ENCODE results near the gene ECPAS.

ECPAS gene

DNA sequence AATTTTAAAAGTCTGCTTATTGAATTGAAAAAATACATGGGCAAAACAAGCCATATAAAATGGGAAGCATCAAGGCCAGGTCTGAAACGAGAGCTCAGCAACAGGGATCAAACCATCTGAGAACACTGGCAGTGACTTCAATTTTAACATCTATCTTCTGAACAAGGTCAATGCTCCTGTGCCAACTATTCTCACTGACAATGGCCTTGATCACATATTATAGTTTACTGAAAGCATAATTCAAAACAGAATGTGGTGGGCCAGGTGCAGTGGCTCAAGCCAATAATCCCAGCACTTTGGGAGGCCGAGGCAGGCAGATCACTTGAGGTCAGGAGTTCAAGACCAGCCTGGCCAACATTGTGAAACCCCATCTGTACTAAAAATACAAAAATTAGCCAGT is 9.0 kb downstream of the ECPAS start:
- in situ Hi-C loops (cut with MboI; ENCODE audit: low sequenced_read_pairs, unreplicated experiment) = no loop called here
- DNase-seq (ENCODE audit: low spot score) = no peak
- TF ChIP-seq, protein P1, sequence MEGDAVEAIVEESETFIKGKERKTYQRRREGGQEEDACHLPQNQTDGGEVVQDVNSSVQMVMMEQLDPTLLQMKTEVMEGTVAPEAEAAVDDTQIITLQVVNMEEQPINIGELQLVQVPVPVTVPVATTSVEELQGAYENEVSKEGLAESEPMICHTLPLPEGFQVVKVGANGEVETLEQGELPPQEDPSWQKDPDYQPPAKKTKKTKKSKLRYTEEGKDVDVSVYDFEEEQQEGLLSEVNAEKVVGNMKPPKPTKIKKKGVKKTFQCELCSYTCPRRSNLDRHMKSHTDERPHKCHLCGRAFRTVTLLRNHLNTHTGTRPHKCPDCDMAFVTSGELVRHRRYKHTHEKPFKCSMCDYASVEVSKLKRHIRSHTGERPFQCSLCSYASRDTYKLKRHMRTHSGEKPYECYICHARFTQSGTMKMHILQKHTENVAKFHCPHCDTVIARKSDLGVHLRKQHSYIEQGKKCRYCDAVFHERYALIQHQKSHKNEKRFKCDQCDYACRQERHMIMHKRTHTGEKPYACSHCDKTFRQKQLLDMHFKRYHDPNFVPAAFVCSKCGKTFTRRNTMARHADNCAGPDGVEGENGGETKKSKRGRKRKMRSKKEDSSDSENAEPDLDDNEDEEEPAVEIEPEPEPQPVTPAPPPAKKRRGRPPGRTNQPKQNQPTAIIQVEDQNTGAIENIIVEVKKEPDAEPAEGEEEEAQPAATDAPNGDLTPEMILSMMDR (IDR thresholded peaks at IDR 0.05; ENCODE audit: borderline replicate concordance, control extremely low read depth, extremely low read depth, insufficient read depth, missing control alignments) = no peak

DNA sequence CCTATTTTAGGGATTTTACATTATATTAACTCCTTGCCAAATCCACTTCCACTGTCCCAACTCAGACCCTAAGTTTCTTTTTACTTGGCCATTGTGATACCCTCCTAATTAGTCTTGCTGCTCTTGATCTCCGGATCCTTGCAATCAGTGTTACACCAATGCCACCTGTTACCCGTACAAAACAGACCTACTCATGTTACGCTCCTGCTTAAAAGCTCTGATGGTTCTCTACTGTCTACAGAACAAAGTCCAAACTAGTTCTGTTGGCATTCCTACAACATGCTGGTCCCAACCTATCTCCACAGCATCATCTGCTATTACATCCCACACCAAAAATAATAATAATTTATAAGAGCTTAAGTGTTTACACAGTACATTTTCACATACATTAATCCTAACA is 9.8 kb downstream of the ECPAS start:
- in situ Hi-C loops (cut with MboI; ENCODE audit: low sequenced_read_pairs, unreplicated experiment) = no loop called here
- TF ChIP-seq, protein P1 (IDR thresholded peaks at IDR 0.05; ENCODE audit: borderline replicate concordance, control extremely low read depth, extremely low read depth, insufficient read depth, missing control alignments) = no peak
- DNase-seq (ENCODE audit: low spot score) = no peak

DNA sequence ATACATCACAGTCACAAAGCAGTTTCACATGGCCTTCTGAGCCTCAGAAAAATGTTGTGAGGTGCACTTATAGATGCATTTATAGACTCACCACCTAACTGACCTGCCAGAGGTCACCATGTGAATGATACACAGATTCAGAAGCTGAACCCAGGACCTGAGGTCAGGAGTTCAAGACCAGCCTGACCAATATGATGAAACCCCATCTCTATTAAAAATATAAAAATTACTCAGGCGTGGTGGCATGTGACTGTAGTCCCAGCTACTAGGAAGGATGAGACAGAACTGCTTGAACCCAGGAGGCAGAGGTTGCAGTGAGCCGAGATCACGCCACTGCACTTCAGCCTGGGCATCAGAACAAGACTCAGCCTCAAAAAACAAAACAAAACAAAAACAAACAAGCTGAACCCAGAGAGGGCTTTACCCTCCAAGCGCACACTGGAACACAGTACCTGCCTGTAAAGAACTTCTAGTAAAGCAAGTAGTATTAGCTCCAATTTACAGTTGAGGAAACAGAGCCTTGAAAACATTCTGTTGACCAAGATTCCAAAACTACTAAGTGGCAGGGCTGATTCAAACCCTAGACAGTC is 16.3 kb downstream of the ECPAS start:
- TF ChIP-seq, protein P1 (IDR thresholded peaks at IDR 0.05; ENCODE audit: borderline replicate concordance, control extremely low read depth, extremely low read depth, insufficient read depth, missing control alignments) = no peak
- in situ Hi-C loops (cut with MboI; ENCODE audit: low sequenced_read_pairs, unreplicated experiment) = no loop called here
- no peak for DNase-seq (ENCODE audit: low spot score)

DNA sequence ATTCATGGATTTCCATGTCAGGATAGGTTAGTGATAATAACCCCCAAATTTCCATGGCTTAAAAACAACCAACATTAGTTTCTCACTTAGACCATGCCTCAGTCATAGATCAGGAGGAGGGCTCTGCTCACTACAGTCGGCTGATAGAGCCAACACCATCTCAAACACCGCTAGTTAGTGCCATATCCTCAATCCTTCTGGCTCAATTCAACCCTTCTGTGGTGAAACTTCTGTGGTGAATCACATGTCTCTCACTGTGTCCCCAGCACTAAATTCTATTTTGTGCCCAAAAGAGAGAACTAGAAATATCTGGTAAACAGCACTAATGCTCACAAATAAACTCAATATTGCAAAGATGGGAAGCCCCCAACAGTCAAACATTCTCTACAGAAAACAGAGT is 21.1 kb downstream of the ECPAS start:
- DNase-seq (ENCODE audit: low spot score) = no peak
- in situ Hi-C loops (cut with MboI; ENCODE audit: low sequenced_read_pairs, unreplicated experiment) = no loop called here
- TF ChIP-seq, protein P1 (IDR thresholded peaks at IDR 0.05; ENCODE audit: borderline replicate concordance, control extremely low read depth, extremely low read depth, insufficient read depth, missing control alignments) = no peak

DNA sequence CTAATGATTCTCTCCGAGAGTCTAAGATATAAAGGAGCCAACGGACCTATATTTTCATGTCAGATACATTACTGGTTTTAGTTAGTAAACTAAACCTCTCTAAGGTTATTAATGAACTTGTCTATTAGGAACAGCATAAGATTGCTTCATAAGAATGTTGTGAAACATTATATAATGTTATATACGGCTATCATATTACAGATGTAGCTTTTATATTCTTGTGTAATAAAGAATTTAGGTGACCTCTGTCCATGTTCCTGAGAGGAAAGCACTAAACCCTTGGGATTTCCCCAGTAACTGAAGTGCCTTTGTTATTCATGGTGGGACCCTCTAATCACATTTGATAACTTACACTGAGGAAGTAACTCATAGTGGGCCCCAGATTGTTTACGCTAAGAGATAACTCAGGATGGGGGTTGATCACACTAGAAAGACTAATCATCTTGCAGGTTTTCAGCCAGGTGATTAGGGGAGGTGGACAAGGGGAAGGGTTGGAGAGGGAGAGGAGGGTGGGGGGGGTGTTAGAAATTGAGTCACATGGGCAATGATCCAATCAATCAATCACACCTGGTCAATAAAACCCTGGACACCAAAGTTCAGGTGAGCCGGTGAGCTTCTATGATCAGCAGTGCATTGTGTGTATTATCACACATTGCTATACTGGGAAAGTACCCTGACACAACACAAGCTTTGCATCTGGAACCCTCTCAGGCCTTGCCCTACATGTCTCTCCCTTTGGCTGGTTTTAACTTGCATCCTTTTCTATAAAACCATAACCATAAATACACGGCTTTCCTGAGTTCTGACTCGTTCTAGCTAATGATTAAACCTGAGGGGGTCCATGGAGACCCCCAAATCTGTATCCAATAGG is 25.8 kb downstream of the ECPAS start:
- in situ Hi-C loops (cut with MboI; ENCODE audit: low sequenced_read_pairs, unreplicated experiment) = no loop called here
- TF ChIP-seq, protein P1 (IDR thresholded peaks at IDR 0.05; ENCODE audit: borderline replicate concordance, control extremely low read depth, extremely low read depth, insufficient read depth, missing control alignments) = no peak

DNA sequence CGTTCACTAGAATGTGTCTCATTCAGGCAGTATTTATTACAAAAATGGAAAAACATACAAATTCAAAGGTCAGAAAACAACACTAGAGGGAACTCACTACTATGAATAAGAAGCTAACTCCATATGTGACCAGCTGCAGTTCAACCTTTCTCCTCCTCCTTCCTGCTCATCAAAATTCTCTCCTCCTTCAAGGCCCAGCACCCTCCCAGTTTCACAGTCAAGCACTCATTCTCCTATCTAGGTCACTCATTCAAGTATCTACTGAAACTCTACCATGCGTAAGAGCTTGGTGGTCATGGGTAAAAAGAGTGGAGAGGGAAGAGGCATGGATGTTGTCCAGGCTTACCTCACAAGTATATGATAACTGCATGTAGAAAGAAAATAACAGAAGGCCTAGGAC is 27.7 kb downstream of the ECPAS start:
- in situ Hi-C loops (cut with MboI; ENCODE audit: low sequenced_read_pairs, unreplicated experiment) = no loop called here
- DNase-seq (ENCODE audit: low spot score) = no peak
- TF ChIP-seq, protein P1 (IDR thresholded peaks at IDR 0.05; ENCODE audit: borderline replicate concordance, control extremely low read depth, extremely low read depth, insufficient read depth, missing control alignments) = no peak

More for the DNA sequence above, 25.8 kb downstream of the ECPAS start:
- DNase-seq (ENCODE audit: low spot score) = no peak
